OCI-LY1 (cell line): ENCODE data around the gene AP1G2.

Experiments
- CTCF ChIP-seq: fragments of 200-600 bp; sonication (generic), shearing (Covaris generic); IDR thresholded peaks from 2 replicates; pipeline ENCODE4 v1.5.1; 2017; ENCODE audit warnings: mild to moderate bottlenecking, antibody characterized with exemption, low read length, moderate library complexity, mixed read lengths
- EZH2 ChIP-seq: fragments of 200-600 bp; sonication (generic), shearing (Covaris generic); IDR thresholded peaks from 2 replicates; pipeline ENCODE4 v1.8.0; 2017; ENCODE audit warnings: borderline replicate concordance, mixed run types, mild to moderate bottlenecking, antibody characterized with exemption, low read length, moderate library complexity, mixed read lengths

- no peak for TF ChIP-seq CTCF
- no peak for TF ChIP-seq EZH2
Observed at GRCh38 chr14:23514644-23514957, 53.0 kb downstream of the AP1G2 start.
